Measurements from ENCODE around the gene SEMA5A. TPM values are rescaled to one million over a fixed set of nuclear protein-coding genes. Genes with fewer than 3 reads are reported as not detected.

The SEMA5A gene
- total RNA-seq, 4 donors from 2014 or later, result 0.46 to 3.2 (median 1.7) TPM

- DNase-seq, result no peak
- Histone ChIP-seq H3K4me1 (no peaks in the 10 kb centered on the region), H3K4me3 (no peak overlapping the region), H3K9me3 (no peaks in the 10 kb centered on the region), H3K27ac (no peak overlapping the region), H3K36me3 (no peaks in the 10 kb centered on the region), H3K27me3 (no peaks in the 10 kb centered on the region)
- no peak for TF ChIP-seq POLR2A (IDR thresholded peaks at IDR 0.05)
- TF ChIP-seq, protein P1, sequence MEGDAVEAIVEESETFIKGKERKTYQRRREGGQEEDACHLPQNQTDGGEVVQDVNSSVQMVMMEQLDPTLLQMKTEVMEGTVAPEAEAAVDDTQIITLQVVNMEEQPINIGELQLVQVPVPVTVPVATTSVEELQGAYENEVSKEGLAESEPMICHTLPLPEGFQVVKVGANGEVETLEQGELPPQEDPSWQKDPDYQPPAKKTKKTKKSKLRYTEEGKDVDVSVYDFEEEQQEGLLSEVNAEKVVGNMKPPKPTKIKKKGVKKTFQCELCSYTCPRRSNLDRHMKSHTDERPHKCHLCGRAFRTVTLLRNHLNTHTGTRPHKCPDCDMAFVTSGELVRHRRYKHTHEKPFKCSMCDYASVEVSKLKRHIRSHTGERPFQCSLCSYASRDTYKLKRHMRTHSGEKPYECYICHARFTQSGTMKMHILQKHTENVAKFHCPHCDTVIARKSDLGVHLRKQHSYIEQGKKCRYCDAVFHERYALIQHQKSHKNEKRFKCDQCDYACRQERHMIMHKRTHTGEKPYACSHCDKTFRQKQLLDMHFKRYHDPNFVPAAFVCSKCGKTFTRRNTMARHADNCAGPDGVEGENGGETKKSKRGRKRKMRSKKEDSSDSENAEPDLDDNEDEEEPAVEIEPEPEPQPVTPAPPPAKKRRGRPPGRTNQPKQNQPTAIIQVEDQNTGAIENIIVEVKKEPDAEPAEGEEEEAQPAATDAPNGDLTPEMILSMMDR (IDR thresholded peaks at IDR 0.05 in 4 of 5, conservative IDR thresholded peaks at IDR 0.05 in 1 of 5), result no peak
- intact Hi-C loops (cut with DNase I; ENCODE audit: low total_unique reads), result no loop called here
- in situ Hi-C loops (cut with MboI; ENCODE audit: low sequenced_read_pairs in 4 of 4), result no loop called here
- no peak for ATAC-seq
Measured at GRCh38 chr5:9126490-9126889, 419.4 kb downstream of the SEMA5A start.

- intact Hi-C loops (cut with DNase I; ENCODE audit: low total_unique reads), result no loop called here
- no peaks in the 10 kb centered on the region for H3K4me1 ChIP-seq
- DNase-seq (no peak), ATAC-seq (no peak)
- in situ Hi-C loops (cut with MboI; ENCODE audit: low sequenced_read_pairs in 4 of 4), result no loop called here
- H3K27ac ChIP-seq, result no peak overlapping the region
- no peak overlapping the region for H3K4me3 ChIP-seq
- H3K27me3 ChIP-seq, result no peaks in the 10 kb centered on the region
- H3K36me3 ChIP-seq, result no peaks in the 10 kb centered on the region
- TF ChIP-seq, protein P1 (IDR thresholded peaks at IDR 0.05 in 4 of 5, conservative IDR thresholded peaks at IDR 0.05 in 1 of 5), result no peak
- TF ChIP-seq POLR2A (IDR thresholded peaks at IDR 0.05), result no peak
- no peaks in the 10 kb centered on the region for H3K9me3 ChIP-seq
Measured at GRCh38 chr5:9125852-9126251, 420.0 kb downstream of the SEMA5A start.

- intact Hi-C loops (cut with DNase I; ENCODE audit: low total_unique reads) (no loop called here), in situ Hi-C loops (cut with MboI; ENCODE audit: low sequenced_read_pairs in 4 of 4) (no loop called here)
- Histone ChIP-seq H3K36me3 (no peaks in the 10 kb centered on the region), H3K27ac (no peak overlapping the region), H3K9me3 (no peaks in the 10 kb centered on the region), H3K4me1 (no peaks in the 10 kb centered on the region), H3K4me3 (no peak overlapping the region), H3K27me3 (no peaks in the 10 kb centered on the region)
- DNase-seq (no peak), ATAC-seq (no peak)
- TF ChIP-seq, protein P1 (IDR thresholded peaks at IDR 0.05 in 4 of 5, conservative IDR thresholded peaks at IDR 0.05 in 1 of 5), result no peak
- TF ChIP-seq POLR2A (IDR thresholded peaks at IDR 0.05), result no peak
Measured at GRCh38 chr5:9124838-9125237, 421.0 kb downstream of the SEMA5A start.

DNA sequence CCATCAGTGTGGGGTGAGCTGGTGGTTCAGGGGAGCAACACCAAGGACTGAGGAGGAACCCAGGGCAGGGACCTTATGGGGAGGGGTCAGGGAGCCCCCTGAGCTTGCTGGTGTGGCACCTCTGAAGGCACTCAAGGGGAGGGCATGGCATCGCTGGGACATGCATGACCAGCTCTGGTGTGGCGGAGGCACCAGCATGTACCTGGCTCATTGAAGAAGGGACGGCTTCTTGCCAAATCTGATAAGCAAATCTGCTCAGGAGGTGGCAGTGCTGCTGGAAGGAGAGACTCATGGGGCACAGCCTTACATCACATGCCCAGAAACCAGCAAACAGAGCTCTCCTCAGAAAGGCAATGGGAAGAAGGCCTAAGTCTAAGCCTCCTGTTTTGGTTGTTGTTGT, 421.8 kb downstream of the SEMA5A start:
- ATAC-seq, result no peak
- in situ Hi-C loops (cut with MboI; ENCODE audit: low sequenced_read_pairs in 4 of 4), result no loop called here
- H3K4me3 ChIP-seq, result no peak overlapping the region
- no peak overlapping the region for H3K27ac ChIP-seq
- no peaks in the 10 kb centered on the region for H3K9me3 ChIP-seq
- H3K4me1 ChIP-seq, result no peaks in the 10 kb centered on the region
- no peaks in the 10 kb centered on the region for H3K36me3 ChIP-seq
- TF ChIP-seq POLR2A (IDR thresholded peaks at IDR 0.05), result no peak
- TF ChIP-seq, protein P1 (IDR thresholded peaks at IDR 0.05 in 4 of 5, conservative IDR thresholded peaks at IDR 0.05 in 1 of 5), result no peak
- no peaks in the 10 kb centered on the region for H3K27me3 ChIP-seq
- DNase-seq, result no peak
- intact Hi-C loops (cut with DNase I; ENCODE audit: low total_unique reads), result no loop called here

DNA sequence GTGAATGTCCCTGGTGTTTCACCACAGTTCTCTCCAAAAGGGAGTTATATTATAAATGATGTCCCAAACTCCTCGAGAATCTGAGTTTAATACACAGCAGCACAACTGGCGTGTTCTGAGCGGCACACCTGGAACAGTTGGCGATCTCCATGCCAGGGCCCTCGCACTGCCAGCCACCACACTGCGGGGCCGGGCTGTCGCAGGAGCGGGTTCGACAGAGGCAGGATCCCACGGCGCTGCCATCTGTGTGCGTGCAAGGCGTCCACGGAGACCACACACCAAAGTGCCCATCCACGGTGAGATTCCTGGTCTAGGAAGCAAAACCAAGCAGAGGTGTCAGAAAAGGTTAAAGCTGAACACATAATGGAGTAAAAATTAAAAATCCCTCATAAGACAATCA, 423.3 kb downstream of the SEMA5A start:
- Histone ChIP-seq H3K36me3 (no peaks in the 10 kb centered on the region), H3K4me3 (no peak overlapping the region), H3K4me1 (no peaks in the 10 kb centered on the region), H3K27me3 (no peaks in the 10 kb centered on the region), H3K9me3 (no peaks in the 10 kb centered on the region), H3K27ac (no peak overlapping the region)
- TF ChIP-seq, protein P1 (IDR thresholded peaks at IDR 0.05 in 4 of 5, conservative IDR thresholded peaks at IDR 0.05 in 1 of 5), result no peak
- no peak for TF ChIP-seq POLR2A (IDR thresholded peaks at IDR 0.05)
- intact Hi-C loops (cut with DNase I; ENCODE audit: low total_unique reads), result no loop called here
- DNase-seq, result no peak
- in situ Hi-C loops (cut with MboI; ENCODE audit: low sequenced_read_pairs in 4 of 4), result no loop called here
- ATAC-seq, result no peak

Data from gastrocnemius medialis (tissue), 4 donors.